Measurements from ENCODE around the gene AIG1.

AIG1 gene

GRCh38 chr6:143251288-143251687 is 190.6 kb downstream of the AIG1 start:
- DNase-seq (ENCODE audit: extremely low read depth, low read depth) = no peak
- no peak overlapping the region for H3K4me3 ChIP-seq (replicated peaks; ENCODE audit: low read depth, low read length)
- no peak for TF ChIP-seq CTCF (IDR thresholded peaks at IDR 0.05; ENCODE audit: low read depth, low read length, missing control alignments)

- no peak for TF ChIP-seq CTCF (IDR thresholded peaks at IDR 0.05; ENCODE audit: low read depth, low read length, missing control alignments)
- no peak for DNase-seq (ENCODE audit: extremely low read depth, low read depth)
- no peak overlapping the region for H3K4me3 ChIP-seq (replicated peaks; ENCODE audit: low read depth, low read length)
These were observed 192.3 kb downstream of the AIG1 start for GRCh38 chr6:143252961-143253360.

- TF ChIP-seq CTCF (IDR thresholded peaks at IDR 0.05; ENCODE audit: low read depth, low read length, missing control alignments) = no peak
- DNase-seq (ENCODE audit: extremely low read depth, low read depth) = no peak
- no peak overlapping the region for H3K4me3 ChIP-seq (replicated peaks; ENCODE audit: low read depth, low read length)
These were observed 192.9 kb downstream of the AIG1 start for GRCh38 chr6:143253586-143253985.

GRCh38 chr6:143258945-143259344 is 198.3 kb downstream of the AIG1 start:
- H3K4me3 ChIP-seq (replicated peaks; ENCODE audit: low read depth, low read length) = no peak overlapping the region
- TF ChIP-seq CTCF (IDR thresholded peaks at IDR 0.05; ENCODE audit: low read depth, low read length, missing control alignments) = no peak
- no peak for DNase-seq (ENCODE audit: extremely low read depth, low read depth)

- no peak for DNase-seq (ENCODE audit: extremely low read depth, low read depth)
- no peak for TF ChIP-seq CTCF (IDR thresholded peaks at IDR 0.05; ENCODE audit: low read depth, low read length, missing control alignments)
- H3K4me3 ChIP-seq (replicated peaks; ENCODE audit: low read depth, low read length) = no peak overlapping the region
These were observed 200.2 kb downstream of the AIG1 start for GRCh38 chr6:143260857-143261256.

GRCh38 chr6:143261899-143262436 is 201.3 kb downstream of the AIG1 start:
- DNase-seq (ENCODE audit: extremely low read depth, low read depth) = no peak
- H3K4me3 ChIP-seq (replicated peaks; ENCODE audit: low read depth, low read length) = no peak overlapping the region
- no peak for TF ChIP-seq CTCF (IDR thresholded peaks at IDR 0.05; ENCODE audit: low read depth, low read length, missing control alignments)

GRCh38 chr6:143262859-143263258 is 202.2 kb downstream of the AIG1 start:
- no peak for TF ChIP-seq CTCF (IDR thresholded peaks at IDR 0.05; ENCODE audit: low read depth, low read length, missing control alignments)
- no peak overlapping the region for H3K4me3 ChIP-seq (replicated peaks; ENCODE audit: low read depth, low read length)
- no peak for DNase-seq (ENCODE audit: extremely low read depth, low read depth)

Measured in HFF-Myc (cell line).